Measurements from ENCODE around the gene CLCN7.
"Not testable (repeated sequence)": the region's sequence is repeated elsewhere in the genome, so short reads cannot be mapped to it uniquely, and the experiment has no call there.

CLCN7 gene

GRCh38 chr16:1485847-1486496 lies 11.1 kb upstream of the CLCN7 start:
- DNase-seq = no peak

- peak; percentile 50 for DNase-seq
Measured at GRCh38 chr16:1481906-1482835, 7.3 kb upstream of the CLCN7 start.

GRCh38 chr16:1478937-1479336 lies 4.1 kb upstream of the CLCN7 start:
- not testable (repeated sequence) for DNase-seq

GRCh38 chr16:1477033-1477432 lies 2.2 kb upstream of the CLCN7 start:
- DNase-seq = no peak

GRCh38 chr16:1475552-1476114 lies 805 bp upstream of the CLCN7 start:
- DNase-seq = no peak

- DNase-seq = no peak
Measured at GRCh38 chr16:1474082-1474795, 589 bp downstream of the CLCN7 start.

- no peak for DNase-seq
Measured at GRCh38 chr16:1472974-1473373, 1.9 kb downstream of the CLCN7 start.

GRCh38 chr16:1471569-1472194 lies 3.1 kb downstream of the CLCN7 start:
- DNase-seq = no peak

- DNase-seq = peak; percentile 17
Measured at GRCh38 chr16:1470481-1471251, 4.2 kb downstream of the CLCN7 start.

- DNase-seq = no peak
Measured at GRCh38 chr16:1469693-1470201, 5.1 kb downstream of the CLCN7 start.

GRCh38 chr16:1469141-1469540 lies 5.7 kb downstream of the CLCN7 start:
- DNase-seq = not testable (repeated sequence)

GRCh38 chr16:1468426-1468810 lies 6.4 kb downstream of the CLCN7 start:
- no peak for DNase-seq

- no peak for DNase-seq
Measured at GRCh38 chr16:1466968-1467521, 7.8 kb downstream of the CLCN7 start.

GRCh38 chr16:1466054-1466453 lies 8.8 kb downstream of the CLCN7 start:
- no peak for DNase-seq

- DNase-seq = no peak
Measured at GRCh38 chr16:1465567-1465915, 9.3 kb downstream of the CLCN7 start.

- DNase-seq = no peak
Measured at GRCh38 chr16:1464894-1465566, 9.8 kb downstream of the CLCN7 start.

- DNase-seq = no peak
Measured at GRCh38 chr16:1464196-1464893, 10.5 kb downstream of the CLCN7 start.

- DNase-seq = no peak
Measured at GRCh38 chr16:1461146-1461545, 13.7 kb downstream of the CLCN7 start.

- DNase-seq = no peak
Measured at GRCh38 chr16:1460602-1461138, 14.2 kb downstream of the CLCN7 start.

GRCh38 chr16:1459967-1460366 lies 14.9 kb downstream of the CLCN7 start:
- no peak for DNase-seq
